ENCODE measurements around the gene FCN1. TPM values are rescaled to one million over a fixed set of nuclear protein-coding genes. Genes with fewer than 3 reads are reported as not detected.

The FCN1 gene
- total RNA-seq, 6 experiments from 2014 or later, result 0.68 to 5.3 (median 1.7) TPM

DNA sequence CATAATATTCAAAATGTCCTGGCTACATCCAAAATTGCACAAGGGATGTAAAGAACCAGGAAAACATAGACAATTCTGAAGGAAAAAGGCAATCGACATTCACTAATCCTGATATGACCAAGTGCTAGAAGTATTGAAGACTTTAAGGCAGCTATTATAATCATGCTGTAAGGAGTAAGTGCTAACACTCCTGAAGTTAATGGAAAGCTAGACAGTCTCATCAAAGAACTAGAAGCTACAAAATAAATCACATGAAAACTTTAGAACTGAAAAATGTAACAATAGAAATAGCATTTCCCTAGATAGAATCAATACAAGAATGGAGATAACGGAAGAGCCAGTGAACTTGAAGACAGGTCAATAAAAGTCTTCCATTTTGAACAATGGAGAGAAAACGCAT is 18.5 kb downstream of the FCN1 start:
- Histone ChIP-seq H3K36me3 (no peaks in the 10 kb centered on the region), H3K4me3 (no peak overlapping the region), H3K9me3 (no peaks in the 10 kb centered on the region), H3K27ac (no peak overlapping the region), H3K4me1 (no peaks in the 10 kb centered on the region), H3K27me3 (no peaks in the 10 kb centered on the region)
- no peak for TF ChIP-seq POLR2A (IDR thresholded peaks at IDR 0.05)
- TF ChIP-seq, protein P1, sequence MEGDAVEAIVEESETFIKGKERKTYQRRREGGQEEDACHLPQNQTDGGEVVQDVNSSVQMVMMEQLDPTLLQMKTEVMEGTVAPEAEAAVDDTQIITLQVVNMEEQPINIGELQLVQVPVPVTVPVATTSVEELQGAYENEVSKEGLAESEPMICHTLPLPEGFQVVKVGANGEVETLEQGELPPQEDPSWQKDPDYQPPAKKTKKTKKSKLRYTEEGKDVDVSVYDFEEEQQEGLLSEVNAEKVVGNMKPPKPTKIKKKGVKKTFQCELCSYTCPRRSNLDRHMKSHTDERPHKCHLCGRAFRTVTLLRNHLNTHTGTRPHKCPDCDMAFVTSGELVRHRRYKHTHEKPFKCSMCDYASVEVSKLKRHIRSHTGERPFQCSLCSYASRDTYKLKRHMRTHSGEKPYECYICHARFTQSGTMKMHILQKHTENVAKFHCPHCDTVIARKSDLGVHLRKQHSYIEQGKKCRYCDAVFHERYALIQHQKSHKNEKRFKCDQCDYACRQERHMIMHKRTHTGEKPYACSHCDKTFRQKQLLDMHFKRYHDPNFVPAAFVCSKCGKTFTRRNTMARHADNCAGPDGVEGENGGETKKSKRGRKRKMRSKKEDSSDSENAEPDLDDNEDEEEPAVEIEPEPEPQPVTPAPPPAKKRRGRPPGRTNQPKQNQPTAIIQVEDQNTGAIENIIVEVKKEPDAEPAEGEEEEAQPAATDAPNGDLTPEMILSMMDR (IDR thresholded peaks at IDR 0.05), result no peak
- intact Hi-C loops (cut with DNase I), result no loop called here
- no peak for DNase-seq
- WGBS (ENCODE audit: insufficient coverage, low coverage, low lambda C conversion rate, missing lambda C conversion rate), result 57% methylated on average over 3 of the region's 3 CpGs
- no peak for ATAC-seq

DNA sequence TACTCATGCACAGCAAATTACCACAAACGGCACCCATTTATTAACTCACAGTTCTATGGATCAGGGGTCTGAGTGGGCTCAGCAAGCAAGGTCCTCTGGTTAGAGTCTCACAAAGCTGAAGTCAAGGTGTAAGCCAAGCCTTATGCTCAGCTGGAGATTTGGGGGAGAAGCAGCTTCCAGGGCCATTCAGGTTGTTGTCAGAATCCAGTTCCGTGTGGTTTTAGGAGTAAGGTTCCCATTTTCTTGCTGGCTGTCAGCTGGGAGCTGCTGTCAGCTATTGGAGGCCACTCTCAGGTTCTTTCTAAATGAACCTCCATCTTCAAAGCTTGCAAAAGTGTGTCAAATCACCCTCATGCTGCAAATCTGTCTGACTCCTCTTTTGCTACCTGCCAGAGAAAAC is 19.4 kb downstream of the FCN1 start:
- DNase-seq (no peak), ATAC-seq (no peak)
- no peaks in the 10 kb centered on the region for H3K9me3 ChIP-seq
- TF ChIP-seq POLR2A (IDR thresholded peaks at IDR 0.05), result no peak
- TF ChIP-seq, protein P1 (IDR thresholded peaks at IDR 0.05), result no peak
- H3K4me1 ChIP-seq, result no peaks in the 10 kb centered on the region
- peak overlapping the region in 1 of 3 donors; percentile 28 for H3K27ac ChIP-seq
- H3K4me3 ChIP-seq, result no peak overlapping the region
- H3K27me3 ChIP-seq, result no peaks in the 10 kb centered on the region
- intact Hi-C loops (cut with DNase I), result no loop called here
- WGBS (ENCODE audit: insufficient coverage, low coverage, low lambda C conversion rate, missing lambda C conversion rate), result 19% methylated on average over 2 of the region's 2 CpGs
- H3K36me3 ChIP-seq, result no peaks in the 10 kb centered on the region

DNA sequence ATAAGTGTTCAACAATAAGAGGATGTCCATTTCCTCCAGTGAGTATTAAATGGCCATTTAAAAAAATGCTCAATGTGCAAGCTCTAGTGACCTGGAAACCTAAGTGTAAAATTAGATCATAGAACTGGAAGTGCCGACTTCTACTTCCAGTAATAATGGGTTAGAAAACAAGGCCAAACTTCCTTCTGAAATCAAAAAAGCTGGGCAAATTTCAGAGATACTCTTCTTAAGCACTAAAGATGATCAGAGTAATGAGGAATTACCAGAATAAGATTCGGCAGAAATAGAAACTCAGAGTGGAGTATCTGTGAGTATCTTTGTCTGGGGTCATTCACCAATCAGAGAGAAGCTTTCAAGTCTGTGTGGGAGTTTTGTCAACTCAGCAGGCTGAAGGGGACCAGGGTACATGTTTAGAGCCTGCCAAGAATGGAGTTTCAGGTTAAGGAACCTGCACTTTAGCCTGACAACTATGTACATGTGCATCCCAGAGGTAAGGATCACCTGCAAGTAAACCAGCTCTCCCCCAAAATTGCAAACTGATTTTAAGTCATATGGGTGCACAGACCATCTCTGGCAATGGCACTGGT is 20.0 kb downstream of the FCN1 start:
- 43% methylated on average over 2 of the region's 2 CpGs for WGBS (ENCODE audit: insufficient coverage, low coverage, low lambda C conversion rate, missing lambda C conversion rate)
- Histone ChIP-seq H3K27me3 (no peaks in the 10 kb centered on the region), H3K4me3 (no peak overlapping the region), H3K36me3 (no peaks in the 10 kb centered on the region), H3K9me3 (no peaks in the 10 kb centered on the region), H3K27ac (peak overlapping the region in 1 of 3 donors; percentile 28), H3K4me1 (no peaks in the 10 kb centered on the region)
- intact Hi-C loops (cut with DNase I), result no loop called here
- peak; percentile 52 to 68 (median 66) for ATAC-seq
- TF ChIP-seq POLR2A (IDR thresholded peaks at IDR 0.05), result no peak
- TF ChIP-seq, protein P1 (IDR thresholded peaks at IDR 0.05), result no peak
- no peak for DNase-seq

DNA sequence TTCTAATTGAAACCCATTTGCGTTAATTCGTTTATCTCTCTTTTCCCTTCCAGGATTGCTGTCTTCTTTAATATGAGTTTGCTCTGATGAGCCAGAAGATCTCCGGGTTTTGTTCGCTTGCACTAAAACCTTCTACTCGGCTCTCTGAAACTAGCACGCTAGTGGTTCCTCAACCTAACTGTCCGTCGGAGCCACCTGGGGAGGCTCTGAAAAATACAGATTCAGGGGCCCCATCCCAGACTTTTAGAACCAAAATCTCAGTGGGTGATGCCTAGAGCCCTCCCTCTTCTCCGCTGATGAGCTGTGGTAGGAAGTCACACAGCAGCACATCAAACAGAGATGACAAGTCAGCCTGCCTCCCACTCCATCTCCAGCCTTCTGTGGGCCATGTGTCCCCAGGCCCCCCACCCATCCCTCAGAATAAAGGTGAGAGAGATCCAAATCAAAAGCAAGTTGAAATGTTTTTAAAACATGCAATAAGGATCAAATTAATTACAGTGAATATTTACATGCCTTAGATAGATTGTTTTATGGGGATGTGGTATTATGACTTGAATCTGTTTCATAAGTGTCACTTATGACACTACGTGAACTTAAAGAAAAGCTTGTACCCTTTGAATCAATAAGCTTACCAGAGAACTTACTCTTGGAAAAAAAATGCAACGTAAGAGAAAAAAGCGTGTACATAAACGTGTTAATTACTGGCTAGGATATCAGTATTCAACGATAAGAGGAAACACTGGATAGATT is 20.7 kb downstream of the FCN1 start:
- 48% methylated on average over 10 of the region's 14 CpGs for WGBS (ENCODE audit: insufficient coverage, low coverage, low lambda C conversion rate, missing lambda C conversion rate)
- DNase-seq (no peak), ATAC-seq (peak in 1 of 4 donors; percentile 20)
- intact Hi-C loops (cut with DNase I), result no loop called here
- H3K4me3 ChIP-seq, result no peak overlapping the region
- no peak overlapping the region for H3K27ac ChIP-seq
- TF ChIP-seq POLR2A (IDR thresholded peaks at IDR 0.05), result no peak
- TF ChIP-seq, protein P1 (IDR thresholded peaks at IDR 0.05), result no peak
- H3K36me3 ChIP-seq, result no peaks in the 10 kb centered on the region
- H3K27me3 ChIP-seq, result no peaks in the 10 kb centered on the region
- no peaks in the 10 kb centered on the region for H3K4me1 ChIP-seq
- H3K9me3 ChIP-seq, result no peaks in the 10 kb centered on the region

Data from right lobe of liver (tissue), 6 donors.